HAP-1 (cell line): ENCODE measurements around the gene NSMCE3.

Experiments used
- DNase-seq, 2 experiments: peaks; one replicate each; pipeline ENCODE4 v3.0.0-alpha.2; 2016 to 2020; ENCODE audit warnings: low spot score in 2 of 2
- H3K27me3 ChIP-seq: fragments of 250-450 bp; sonication (Bioruptor Pico); 2 replicates; pipeline ENCODE4 v1.5.1; 2020; ENCODE audit warnings: low read depth, mild to moderate bottlenecking, moderate library complexity
- H3K36me3 ChIP-seq: fragments of 250-450 bp; sonication (Bioruptor Pico); replicated peaks from 2 replicates; pipeline ENCODE4 v1.5.1; 2020; ENCODE audit warnings: mild to moderate bottlenecking
- H3K4me1 ChIP-seq: fragments of 250-450 bp; sonication (Bioruptor Pico); 2 replicates; pipeline ENCODE4 v1.5.1; 2020; ENCODE audit warnings: mild to moderate bottlenecking
- H3K4me3 ChIP-seq: fragments of 250-450 bp; sonication (Bioruptor Pico); 2 replicates; pipeline ENCODE4 v1.5.1; 2020; ENCODE audit warnings: mild to moderate bottlenecking, moderate library complexity
- H3K9me3 ChIP-seq: fragments of 250-450 bp; sonication (Bioruptor Pico); 2 replicates; pipeline ENCODE4 v1.5.1; 2020; ENCODE audit warnings: mild to moderate bottlenecking, moderate library complexity
- in situ Hi-C: fragments of 300-500 bp; cut with MboI; formaldehyde crosslinking; loops from 3 replicates; pipeline ENCODE4 v1.14.3; 2020; ENCODE audit warnings: low sequenced_read_pairs, inconsistent platforms, mixed read lengths

NSMCE3 gene

DNA sequence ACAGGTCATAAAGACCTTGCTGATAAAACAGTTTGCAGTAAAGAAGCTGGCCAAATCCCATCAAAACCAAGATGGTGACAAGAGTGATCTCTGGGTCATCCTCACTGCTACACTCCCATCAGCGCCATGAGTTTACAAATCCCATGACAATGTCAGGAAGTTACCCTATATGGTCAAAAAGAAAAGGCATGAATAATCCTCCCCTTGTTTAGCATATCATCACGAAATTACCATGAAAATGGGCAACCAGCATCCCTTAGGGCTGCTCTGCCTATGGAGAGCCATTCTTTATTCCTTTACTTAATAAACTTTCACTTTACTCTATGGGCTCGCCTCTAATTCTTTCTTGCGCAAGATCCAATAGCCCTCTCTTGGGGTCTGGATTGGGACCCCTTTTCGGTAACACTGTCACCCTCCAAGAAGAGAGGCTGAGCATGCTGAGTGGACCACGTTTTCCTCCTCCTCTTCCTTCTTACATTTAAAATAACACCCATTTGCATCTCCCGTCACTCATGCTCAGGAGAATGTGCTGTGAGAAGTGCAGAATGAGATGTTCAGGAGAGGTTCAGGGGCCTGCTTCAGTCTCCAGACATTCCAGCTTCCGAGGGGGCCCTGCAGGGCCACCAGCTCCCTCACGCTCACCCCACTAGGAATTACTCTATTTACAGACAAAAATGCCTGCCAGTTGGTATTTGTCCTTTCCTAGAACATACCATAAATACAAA lies 47.3 kb downstream of the NSMCE3 start:
- no peaks in the 10 kb centered on the region for H3K27me3 ChIP-seq
- no peaks in the 10 kb centered on the region for H3K4me1 ChIP-seq
- H3K36me3 ChIP-seq, result no peaks in the 10 kb centered on the region
- no peaks in the 10 kb centered on the region; the same call in 1 of the 2 replicates for H3K9me3 ChIP-seq
- DNase-seq, result no peak
- in situ Hi-C loops, result no loop called here
- H3K4me3 ChIP-seq, result no peak overlapping the region

DNA sequence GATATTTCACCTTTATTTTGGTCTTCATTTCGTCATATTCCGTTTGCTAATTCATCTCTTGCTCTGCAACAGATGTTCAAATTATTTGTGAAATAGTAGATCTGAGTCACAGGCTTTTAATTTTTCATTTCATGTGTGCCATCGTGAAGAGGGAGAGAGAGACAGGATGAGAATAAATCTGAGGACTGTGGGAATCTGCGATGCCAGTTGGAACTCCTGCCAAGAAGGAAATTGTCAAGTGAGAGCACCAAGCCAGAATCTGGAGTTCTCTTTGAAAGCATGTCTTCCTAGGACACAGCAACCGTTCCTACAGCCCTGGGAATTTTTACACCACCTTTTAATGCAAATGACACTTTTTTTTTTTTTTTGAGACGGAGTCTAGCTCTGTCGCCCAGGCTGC lies 48.8 kb downstream of the NSMCE3 start:
- DNase-seq, result no peak
- Histone ChIP-seq H3K9me3 (no peaks in the 10 kb centered on the region; the same call in 1 of the 2 replicates), H3K4me3 (no peak overlapping the region)

DNA sequence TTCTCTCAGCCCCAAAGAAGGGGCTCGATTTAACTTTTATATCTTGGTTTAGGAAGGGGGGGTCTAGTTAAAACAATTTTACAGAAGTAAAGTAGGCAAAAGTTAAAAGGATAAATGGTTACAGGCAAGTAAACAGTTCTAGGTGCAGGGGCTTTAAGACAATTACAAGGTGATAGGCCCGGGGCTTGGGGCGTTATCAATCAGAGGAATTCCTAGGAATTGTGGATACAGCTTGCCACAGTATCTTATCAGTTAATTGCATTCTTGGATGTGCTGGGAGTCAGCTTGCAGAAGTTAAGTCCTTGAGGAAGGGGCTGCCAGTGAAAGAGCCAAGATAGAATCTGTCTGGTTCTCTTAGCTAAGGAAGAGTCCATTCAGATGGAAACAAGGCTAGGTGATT lies 52.7 kb downstream of the NSMCE3 start:
- Histone ChIP-seq H3K4me3 (no peak overlapping the region), H3K9me3 (no peaks in the 10 kb centered on the region), H3K27me3 (no peaks in the 10 kb centered on the region; the same call in 1 of the 2 replicates), H3K4me1 (no peaks in the 10 kb centered on the region), H3K36me3 (no peaks in the 10 kb centered on the region)
- DNase-seq, result no peak
- in situ Hi-C loops, result no loop called here

More for the DNA sequence above, 48.8 kb downstream of the NSMCE3 start:
- Histone ChIP-seq H3K36me3 (no peaks in the 10 kb centered on the region), H3K4me1 (no peaks in the 10 kb centered on the region), H3K27me3 (no peaks in the 10 kb centered on the region)
- in situ Hi-C loops, result no loop called here
